TTC549 (cell line): ENCODE results near the gene GDF7.

Experiments
- FAIRE-seq: peaks from 2 replicates; lab custom pipeline; 2012; peaks lifted over from hg19 to GRCh38; lab: Jason Lieb, UNC

The GDF7 gene

DNA sequence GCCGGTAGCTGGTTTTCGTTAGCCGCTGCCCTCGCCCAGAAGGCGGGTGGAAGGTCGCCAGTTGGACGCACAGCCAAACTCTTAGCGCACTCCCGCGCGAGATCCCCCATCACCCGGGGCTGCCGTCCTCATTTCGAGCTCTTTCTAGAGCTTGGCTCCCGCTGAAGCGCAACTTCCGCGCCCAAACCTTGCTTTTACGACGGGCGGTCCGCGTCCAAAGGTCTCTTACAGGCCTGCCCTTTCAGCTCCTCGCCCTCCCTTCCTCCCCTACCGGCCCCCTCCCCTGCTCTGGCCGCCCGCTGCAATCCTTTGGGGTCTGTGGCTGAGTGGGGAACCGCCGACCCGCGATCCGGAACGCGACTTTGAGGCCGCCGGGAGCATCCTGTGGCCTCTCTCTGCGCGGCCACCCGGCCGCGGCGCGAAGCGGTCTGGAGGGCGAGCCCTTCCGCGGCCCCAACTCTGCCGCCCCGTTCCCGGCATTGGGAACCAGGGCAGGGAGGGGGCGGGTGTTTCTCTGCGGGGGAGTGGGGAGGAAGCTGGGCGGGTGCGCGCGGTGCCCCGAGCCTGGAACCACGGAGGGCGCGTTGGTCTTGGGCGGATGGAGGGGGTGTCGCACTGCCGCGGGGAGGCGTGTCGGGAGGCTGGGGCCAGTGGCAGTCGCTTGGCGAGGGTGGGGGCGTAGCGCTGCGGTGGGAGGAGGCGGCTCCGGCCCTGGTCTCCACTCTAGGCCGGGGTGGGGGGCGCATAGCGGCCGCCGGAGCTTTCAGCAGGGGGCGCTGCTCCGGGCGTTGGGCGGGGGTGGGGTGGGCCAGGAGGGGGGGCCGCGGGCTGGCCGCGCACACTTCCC lies at the start of gene GDF7:
Gene GDF7 (plus strand): TSS at position 841 of the 847 bp plus-strand sequence. CDS start 96 bp downstream, outside the sequence.
- FAIRE-seq: no peak

- FAIRE-seq: no peak
These were observed 49.0 kb upstream of the GDF7 start for GRCh38 chr2:20617892-20618467.

DNA sequence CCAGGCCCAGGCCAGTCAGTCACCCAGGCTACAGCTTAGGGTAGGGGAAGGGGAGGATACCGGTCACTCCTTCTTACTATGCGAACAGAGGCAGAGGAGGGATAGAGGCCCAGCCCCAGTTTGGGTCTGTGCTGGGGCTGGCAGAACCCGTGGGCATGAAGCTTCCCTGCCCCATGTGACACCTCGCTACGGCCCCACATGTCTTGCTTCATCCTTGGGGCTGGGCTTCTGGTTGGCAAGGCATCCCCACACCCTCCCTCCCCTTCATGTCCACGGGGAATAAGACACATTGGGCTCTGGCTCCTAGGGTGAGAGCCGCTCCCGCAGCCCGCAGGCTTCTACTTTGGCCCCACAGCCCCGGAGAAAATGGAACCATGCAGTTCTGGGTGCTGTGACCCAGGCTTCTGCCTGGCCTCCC lies 48.5 kb upstream of the GDF7 start:
- FAIRE-seq: no peak

DNA sequence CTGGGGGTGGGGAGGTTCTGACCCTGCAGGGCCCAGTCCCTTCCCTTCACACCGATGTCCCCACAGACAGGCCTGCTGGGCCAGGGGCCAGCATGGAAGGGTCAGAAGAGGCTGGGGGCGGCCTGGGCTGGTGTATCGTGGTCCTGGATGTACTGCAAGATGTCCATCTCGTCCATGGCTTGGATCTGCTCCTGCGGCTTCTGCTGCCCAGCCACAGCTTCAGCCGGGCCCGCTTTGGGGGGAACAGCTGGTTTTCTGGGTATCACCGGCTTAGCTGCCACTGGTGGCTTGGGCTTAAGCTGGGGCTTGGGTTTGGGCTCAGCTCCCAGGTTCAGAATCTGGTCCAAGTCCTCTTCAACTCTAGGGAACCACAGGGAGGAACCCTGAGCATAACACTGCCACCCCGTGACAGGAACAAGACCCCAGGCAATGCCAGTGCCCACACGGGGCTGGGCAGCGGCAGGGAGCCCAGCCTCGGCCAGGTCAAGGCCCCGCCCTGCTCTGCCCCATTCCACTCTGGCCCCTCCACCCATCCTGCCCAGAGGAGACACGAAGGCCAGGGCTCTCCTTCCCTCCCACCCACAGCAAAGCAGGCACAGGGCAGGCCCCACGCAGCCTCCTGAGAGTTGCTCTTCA lies 47.9 kb upstream of the GDF7 start:
- no peak for FAIRE-seq

DNA sequence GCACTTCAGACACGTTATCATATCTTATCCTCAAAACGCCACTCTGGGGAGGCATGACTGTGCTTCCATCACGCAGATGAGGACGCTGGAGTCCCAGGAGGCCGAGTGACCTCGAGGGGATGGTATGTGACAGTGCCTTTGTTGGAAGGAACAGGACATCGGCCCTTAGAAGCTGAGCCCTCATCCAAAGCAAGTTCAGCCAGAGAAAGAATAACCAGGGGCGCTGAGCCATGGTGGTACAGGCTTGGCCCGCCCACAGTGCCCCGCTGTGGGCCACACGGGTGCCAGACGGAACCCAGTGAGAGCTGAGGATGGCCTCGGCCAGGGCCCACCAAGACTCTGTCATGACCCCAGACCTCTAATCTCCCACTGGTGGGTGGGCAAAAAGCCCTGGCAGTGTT lies 47.3 kb upstream of the GDF7 start:
- FAIRE-seq: no peak

DNA sequence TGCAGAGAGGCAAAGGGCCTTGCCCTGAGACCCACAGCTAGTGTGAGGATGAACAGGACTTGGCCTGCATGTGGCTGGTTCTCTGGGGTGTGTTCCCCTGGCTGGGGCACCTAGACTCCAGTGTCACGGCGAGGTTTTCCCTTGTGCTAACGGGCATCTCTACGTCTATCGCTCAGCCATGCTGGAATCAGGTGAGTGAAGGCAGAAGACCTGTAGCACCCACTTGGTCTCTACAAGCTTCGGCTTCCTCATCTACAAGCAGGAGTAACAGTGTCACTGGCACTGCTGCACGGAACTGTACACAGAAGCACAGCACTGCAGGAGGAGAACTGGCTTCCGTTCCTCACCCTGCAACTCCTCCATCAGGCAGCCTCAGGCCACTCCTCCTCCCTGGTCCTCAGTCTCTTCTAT lies 46.7 kb upstream of the GDF7 start:
- no peak for FAIRE-seq

- FAIRE-seq: no peak
These were observed 46.1 kb upstream of the GDF7 start for GRCh38 chr2:20620696-20621365.

DNA sequence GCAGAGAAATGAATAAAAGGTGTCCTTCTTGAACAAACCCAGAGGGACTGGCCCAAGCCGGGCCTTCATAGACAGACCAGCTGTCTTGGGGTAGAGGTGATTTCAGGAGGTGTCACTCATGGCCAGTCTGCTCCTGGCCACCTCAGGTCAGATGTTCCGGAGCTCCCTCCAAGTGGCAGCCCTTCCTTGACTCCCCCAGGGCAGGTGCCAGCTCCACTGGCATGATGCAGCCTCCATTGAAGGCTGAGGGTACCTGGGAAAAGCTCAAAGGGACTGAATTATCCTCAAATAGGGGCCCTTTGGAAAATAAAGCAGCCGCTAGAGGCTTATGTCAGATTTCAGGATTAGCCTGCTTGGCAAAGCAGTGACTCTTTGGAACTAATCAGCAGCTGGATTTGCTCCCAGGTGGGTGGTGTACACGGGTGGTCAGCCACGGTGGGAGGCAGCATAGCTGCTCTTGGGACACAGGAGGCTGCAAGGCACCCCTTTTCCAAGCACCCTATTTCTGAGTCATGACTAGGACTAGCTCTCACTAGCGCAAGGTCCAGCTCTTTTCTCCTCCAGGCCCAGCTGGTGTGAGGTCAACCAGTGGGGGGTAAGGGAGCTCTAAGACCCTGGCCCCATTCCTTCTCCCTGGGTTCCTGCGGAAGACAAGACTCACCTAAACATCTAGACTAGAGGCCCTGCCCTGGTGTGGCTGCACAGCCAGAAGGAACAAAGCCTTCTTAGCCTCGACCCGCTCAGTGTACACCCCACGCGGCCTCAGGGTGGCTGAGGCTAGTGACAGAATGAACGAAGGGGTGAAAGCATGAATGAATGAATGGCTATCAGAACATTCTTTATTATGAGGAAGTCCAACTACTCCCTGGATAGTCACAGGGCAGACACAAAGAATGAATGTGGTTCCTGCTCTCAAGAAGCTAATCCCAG lies 45.3 kb upstream of the GDF7 start:
- no peak for FAIRE-seq

DNA sequence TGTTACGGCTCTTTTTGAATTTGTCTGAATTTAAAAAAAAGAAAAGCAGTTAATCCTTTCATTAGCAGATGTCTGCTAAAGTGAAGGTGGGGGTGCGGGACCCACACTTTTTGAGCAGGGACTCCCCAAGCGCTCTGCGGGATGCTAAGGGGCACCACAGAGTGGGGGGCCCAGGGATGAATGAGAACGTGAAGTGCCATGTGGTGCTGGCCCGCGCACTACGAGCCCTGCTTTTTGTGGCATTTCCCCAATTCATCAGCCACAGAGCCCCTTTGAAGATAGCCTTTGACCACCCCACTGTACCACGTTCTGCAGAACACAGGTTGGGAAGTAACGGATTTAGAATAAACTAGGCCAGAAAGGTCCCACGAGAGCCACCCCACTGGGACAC lies 44.7 kb upstream of the GDF7 start:
- no peak for FAIRE-seq

- FAIRE-seq: no peak
These were observed 44.2 kb upstream of the GDF7 start for GRCh38 chr2:20622731-20623130.

GRCh38 chr2:20623241-20623640 lies 43.7 kb upstream of the GDF7 start:
- FAIRE-seq: no peak

DNA sequence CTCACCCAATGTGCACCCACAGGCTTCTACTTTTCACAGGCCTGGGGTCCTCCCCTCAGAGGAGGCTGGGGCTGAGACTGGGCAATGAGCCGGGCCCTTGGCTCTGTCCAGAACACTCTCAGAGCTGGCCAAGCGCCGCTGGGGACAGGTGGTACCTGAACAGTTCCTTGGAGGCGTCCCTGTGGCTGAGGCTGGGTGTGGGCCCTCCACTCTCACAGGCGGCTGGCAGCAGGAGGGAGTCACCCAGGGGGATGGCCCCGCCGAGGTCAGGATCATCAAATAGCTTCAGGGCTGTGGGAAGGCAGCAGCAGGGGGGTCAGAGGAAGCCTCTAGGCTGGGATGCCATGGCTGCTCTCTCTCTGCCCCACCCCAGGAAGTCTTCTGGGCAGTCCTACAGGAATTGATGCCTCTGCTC lies 43.2 kb upstream of the GDF7 start:
- FAIRE-seq: no peak

GRCh38 chr2:20624156-20624883 lies 42.6 kb upstream of the GDF7 start:
- FAIRE-seq: no peak

DNA sequence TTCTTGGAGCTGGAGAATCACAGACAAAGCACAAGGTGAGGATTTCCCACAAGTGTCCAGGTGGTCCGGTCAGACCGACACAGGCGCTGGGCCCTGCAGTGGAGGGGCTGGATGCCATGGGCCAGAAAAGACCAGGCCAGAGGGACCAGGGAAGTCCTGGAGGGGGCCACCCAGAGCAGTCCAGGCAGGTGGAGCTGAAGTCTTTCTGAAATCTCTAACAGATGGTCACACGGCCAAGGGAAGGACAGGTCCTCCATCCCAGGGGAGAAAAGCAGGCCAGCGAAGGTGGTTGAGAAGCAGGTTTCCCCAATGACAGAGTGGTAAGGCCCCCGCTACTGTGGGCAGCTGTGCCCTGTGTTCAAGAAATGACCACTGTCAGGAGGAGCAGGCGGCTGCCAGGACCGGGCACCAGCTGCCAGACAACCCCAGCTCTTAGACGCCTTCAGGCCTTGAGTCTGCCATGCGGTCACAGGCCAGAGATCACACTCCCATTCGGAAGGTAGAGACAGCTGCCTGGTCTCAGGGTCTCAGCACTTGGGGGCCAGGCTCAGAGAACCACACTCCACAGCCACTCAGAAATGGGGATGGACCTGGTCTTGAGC lies 42.0 kb upstream of the GDF7 start:
- FAIRE-seq: no peak

- FAIRE-seq: no peak
These were observed 41.2 kb upstream of the GDF7 start for GRCh38 chr2:20625491-20626391.

DNA sequence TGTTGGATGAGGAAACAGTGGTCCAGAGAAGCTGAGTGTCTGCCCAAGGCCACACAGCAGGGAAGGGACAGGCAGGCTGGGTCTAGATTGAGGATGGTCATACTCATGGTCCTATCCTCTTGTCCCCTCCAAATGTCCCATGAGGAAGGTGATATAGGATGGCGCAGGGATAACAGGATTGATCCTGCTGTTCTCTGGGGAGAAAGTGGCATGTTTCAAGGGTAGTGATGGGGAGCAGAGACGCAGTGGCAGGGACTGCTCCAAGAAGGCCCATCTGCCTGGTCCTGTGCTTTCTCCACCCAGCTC lies 40.6 kb upstream of the GDF7 start:
- FAIRE-seq: no peak

- FAIRE-seq: no peak
These were observed 40.0 kb upstream of the GDF7 start for GRCh38 chr2:20626698-20627513.

- FAIRE-seq: no peak
These were observed 39.1 kb upstream of the GDF7 start for GRCh38 chr2:20627712-20628380.
